Endothelial cell of hepatic sinusoid (primary cell): ENCODE measurements around the gene FAM78B.

Experiments used
- in situ Hi-C: cut with HindIII; loops from 2 replicates; pipeline ENCODE4 v1.10.0; 2017; ENCODE audit warnings: low sequenced_read_pairs

The FAM78B gene

DNA sequence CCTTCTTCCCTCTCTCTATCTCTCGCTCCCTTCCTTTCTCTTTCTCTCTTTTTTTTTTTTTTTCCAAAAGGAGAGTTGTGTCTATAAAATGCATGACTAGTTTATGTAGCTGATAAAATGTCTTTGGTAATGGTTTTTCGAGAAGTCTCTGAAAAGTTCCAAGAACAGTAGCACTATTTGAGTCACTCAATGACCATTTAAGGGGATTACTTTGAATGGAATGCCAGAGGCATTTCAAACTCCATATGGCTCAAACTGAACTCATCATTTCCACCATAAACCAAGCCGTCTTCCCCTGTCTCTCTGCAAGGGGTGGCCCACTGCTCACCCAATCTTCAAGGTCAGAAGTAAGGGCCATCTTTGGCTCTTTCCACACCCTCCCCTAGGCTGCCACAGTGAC is 93.3 kb downstream of the FAM78B start:
- in situ Hi-C loops, result no loop called here

GRCh38 chr1:166069390-166069789 is 97.4 kb downstream of the FAM78B start:
- in situ Hi-C loops, result no loop called here

DNA sequence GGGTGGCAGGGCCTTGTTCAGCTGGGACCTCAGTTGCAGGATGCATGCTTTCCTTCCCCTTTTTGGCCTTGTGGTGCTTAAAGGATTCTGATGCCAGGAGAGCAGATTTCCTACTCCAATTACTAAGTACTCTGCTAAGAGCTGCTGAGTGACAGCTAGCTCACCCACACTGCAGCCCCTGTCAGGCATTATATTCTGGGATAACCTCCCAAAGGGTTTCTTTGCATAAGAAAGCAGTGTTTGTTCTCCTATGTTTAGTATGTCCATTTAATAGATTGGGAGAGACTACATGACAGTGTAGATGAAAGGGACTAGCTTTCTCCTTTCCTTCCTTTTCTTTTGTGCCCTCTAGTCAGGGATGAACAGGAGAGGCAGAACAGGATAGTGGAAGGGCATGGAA is 100.7 kb downstream of the FAM78B start:
- in situ Hi-C loops, result no loop called here

GRCh38 chr1:166064951-166065350 is 101.8 kb downstream of the FAM78B start:
- in situ Hi-C loops, result no loop called here

DNA sequence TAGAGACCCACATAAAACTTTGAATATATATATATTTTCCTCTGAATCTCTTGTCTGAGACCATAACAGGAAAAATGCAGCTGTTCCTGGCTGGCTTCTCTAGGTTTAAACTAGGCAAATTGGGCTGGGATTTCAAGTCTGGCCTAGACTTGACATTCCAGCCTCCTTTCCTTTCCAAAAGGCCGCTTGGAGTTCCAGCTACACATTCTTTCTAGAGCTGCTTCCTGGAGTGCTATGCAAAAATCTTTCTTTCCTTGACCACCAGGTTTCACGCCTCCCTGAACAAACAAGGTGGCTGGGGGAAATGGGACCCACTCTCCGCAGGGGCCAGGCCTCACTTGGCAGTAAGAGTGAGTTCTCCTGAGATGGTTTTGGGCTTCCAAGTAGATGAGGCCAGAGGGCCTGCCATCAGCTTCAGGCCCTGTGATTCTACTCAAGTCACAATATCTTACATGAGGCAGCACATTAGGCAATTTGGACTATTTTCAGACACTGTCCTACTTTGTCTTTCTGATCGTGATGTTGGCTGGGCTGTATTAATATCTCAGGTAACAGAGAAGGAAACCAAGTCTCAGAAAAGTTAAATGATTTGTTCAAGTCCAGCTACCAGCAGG is 102.4 kb downstream of the FAM78B start:
- in situ Hi-C loops, result no loop called here

DNA sequence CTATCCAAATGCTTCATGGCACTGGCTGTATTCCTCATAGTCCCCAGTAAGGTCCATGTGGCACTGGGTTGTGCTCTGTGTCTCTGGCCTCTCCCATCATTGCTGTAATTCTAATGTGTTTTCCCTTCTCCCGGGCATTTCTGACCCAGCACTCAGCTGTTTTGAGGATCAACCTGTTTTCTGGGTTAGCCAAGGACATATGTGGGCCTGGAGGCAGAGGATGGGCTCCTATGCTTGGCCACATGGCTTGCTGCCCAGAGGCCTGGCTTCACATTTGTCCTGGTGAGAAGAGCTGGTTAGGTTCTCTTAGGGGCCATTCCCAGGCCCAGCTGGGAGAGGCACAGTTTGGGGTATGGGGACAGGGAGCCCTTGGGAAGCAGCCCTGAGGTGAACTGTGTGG is 103.1 kb downstream of the FAM78B start:
- in situ Hi-C loops, result no loop called here

- in situ Hi-C loops, result no loop called here
These were observed 104.3 kb downstream of the FAM78B start for GRCh38 chr1:166062421-166063070.

DNA sequence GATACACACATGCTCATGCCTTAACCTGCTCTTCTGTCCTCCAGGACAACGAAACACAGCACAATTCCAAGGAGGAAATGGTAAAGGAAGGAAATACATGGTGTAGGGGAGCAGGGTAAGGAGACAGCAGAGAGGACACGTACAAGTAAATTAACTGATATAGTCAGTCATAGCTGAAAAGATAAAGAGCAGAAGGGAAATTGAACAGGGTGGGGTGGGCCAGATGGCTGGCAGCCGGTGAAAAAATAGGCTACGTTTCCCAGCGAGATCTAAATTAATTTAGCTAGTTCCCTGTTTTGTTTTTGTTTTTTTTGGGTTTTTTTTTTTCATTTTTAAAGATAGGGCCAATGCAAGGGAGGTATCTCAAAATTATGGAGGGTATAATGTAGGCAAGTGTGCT is 109.2 kb downstream of the FAM78B start:
- in situ Hi-C loops, result no loop called here

- in situ Hi-C loops, result loop anchor here (5.0 kb wide), 1 partner anchor 126 kb away; no protein-coding TSS in a partner anchor
These were observed 113.4 kb downstream of the FAM78B start for GRCh38 chr1:166053395-166053794.

DNA sequence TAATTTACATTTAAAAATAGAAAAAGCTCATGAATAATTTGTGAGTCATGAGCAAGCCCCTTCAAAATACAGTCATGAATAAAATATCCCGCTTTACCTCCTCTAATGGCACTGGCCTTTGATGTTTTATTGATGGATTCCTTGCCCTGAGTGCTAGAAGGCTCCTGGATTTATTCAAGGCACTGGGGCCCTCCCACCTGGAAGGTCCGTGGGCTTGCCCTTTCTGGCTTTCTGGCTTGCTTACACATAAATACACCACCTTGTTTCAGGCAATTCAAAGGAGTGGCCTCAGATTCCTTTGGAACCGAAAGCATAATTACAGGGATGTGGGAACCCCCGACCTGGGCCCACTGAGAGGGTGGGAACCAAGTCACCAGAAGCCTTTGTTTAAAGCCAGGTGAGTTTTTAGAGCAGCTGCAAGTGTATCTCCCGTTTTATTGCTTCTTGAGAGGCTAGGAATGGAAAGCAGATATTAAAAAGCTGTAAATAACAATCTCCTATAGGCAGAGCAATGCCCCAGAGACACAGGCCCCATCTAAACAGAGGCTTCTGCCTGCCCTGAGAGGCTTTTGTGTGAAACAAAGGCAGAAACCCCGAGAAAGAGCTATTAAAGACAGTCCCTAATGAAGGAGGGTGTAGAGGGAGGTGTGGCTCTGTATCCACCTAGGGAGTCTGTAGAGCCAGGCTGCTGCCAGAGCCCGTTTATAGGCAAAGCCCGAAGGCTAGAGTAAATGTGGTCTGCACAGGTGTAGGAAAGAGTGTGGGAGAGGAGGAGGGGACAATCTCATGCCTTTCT is 126.4 kb downstream of the FAM78B start:
- in situ Hi-C loops, result no loop called here

DNA sequence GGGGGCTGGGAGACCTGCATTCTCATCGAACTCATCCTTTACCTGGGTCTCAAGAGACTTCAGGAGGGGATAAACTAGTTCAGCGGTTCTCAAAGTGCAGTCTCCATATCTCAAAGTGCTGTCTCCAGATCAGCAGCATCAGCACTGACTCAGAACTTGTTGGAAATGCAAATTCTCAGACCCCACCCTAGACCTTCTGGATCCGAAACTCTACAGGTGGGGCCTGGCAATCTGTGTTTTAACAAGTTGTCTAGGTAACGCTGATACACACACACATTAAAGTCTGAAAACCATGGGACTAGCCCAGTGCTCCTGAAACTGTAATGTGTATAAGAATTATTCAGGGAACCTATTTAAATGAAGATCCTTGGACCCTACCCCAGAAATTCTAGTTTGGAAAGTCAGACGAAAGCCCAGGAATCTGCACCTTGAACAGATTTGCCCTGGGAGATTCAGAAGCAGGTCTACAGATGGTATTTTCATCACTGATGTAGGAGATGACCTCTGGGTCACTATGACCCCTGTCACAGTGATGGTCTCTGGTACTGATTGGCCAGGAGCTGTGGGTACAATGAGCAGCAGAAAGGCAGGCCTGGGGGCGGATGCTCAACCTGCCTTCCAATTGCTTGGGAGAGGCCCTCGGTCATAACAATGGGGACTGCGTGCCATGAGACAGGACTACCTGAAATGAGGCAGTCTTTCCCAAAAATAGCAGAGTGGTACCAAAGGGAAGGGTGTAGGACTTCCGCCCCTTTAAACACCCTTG is 127.2 kb downstream of the FAM78B start:
- in situ Hi-C loops, result no loop called here

GRCh38 chr1:166036092-166036491 is 130.7 kb downstream of the FAM78B start:
- in situ Hi-C loops, result no loop called here

- in situ Hi-C loops, result no loop called here
These were observed 134.0 kb downstream of the FAM78B start for GRCh38 chr1:166032572-166033371.

DNA sequence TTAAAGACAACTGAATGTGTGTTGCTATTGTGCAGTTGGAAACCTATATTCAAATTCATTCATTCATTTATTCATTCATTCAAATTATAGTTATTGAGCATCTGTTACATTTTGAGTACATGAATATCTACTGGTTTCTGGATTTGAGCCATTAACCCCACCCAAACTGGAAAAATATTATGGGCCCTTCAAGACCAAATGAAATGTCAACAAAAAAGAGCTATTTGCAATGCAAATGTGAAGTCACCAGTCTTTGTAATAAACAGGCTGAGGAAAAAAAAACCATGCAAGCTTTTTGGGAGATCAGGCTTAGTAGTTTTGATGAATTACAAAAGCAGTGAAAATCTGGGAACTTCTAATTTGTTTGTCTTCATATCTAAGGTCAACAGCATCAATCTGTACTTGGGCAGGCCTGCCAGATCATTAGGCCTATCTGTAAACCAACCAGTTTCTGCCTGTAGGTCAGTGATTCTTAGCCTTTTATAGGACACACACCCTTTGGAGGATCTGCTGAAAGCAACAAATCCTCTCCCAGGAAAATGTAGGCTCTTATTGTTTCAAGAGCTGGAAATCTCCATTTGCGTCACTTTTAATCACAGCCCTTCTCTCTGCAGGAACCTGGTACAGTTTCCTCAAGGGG is 134.7 kb downstream of the FAM78B start:
- in situ Hi-C loops, result no loop called here

GRCh38 chr1:166029196-166029945 is 137.4 kb downstream of the FAM78B start:
- in situ Hi-C loops, result no loop called here

DNA sequence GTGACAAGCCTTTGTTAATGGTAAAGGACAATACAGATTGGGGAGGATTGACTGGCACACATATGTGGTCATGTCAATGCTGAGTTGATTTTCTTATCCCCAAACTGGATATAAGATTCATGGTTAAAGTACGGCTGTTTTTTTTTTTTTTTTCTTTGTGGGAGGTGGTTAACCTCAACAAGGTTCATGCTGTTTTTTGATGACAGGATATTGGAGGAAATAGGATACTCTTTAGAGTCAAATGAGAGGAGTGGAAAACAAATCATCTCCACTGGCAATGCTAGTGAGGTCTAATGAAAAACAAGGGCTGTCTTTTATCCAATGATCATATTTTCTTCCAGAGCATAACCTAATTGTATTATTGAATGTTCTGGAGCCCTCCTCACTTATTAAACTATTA is 140.2 kb downstream of the FAM78B start:
- in situ Hi-C loops, result no loop called here

DNA sequence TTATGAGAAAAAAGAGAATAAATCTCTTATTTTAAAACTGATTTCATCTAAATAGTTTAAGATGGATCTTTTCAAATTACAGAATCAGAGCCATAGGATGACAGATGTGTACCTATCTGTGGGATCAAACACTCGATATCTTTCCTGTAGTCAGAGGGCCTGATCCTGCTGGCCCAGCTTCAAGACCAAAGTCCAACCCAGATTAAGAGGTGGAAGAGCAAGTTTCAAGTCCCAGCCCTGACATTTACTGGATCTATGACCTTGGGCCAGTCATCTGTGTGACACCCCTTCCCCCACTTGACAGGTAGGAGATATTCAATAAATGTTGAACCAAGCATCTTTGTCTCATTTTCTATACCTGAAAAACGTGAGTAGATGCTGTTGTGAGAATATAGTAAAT is 140.7 kb downstream of the FAM78B start:
- in situ Hi-C loops, result no loop called here

- in situ Hi-C loops, result no loop called here
These were observed 146.6 kb downstream of the FAM78B start for GRCh38 chr1:166020210-166020609.
